Transverse colon (tissue), 4 donors: ENCODE measurements around the gene CYGB.

Source experiments
- POLR2AphosphoS5 ChIP-seq, 3 donors: sonication (generic); formaldehyde crosslinking; IDR thresholded peaks; one replicate each; pipeline ENCODE4 v1.6.1; 2016; ENCODE audit warnings: antibody characterized with exemption in 3 of 3
- TF ChIP-seq, protein P1 (sequence below), 5 experiments: fragments of 200-600 bp in 3 of 5; fragments of 450-650 bp in 2 of 5; sonication (generic) in 3 of 5; IDR thresholded peaks; 1 replicate in 2 of 5; 2 replicates in 3 of 5; pipeline ENCODE4 v1.5.1; 2016 to 2017; ENCODE audit warnings: antibody characterized with exemption in 5 of 5, inconsistent platforms in 3 of 5, mild to moderate bottlenecking in 2 of 5, moderate library complexity in 1 of 5

- TF ChIP-seq, protein P1, sequence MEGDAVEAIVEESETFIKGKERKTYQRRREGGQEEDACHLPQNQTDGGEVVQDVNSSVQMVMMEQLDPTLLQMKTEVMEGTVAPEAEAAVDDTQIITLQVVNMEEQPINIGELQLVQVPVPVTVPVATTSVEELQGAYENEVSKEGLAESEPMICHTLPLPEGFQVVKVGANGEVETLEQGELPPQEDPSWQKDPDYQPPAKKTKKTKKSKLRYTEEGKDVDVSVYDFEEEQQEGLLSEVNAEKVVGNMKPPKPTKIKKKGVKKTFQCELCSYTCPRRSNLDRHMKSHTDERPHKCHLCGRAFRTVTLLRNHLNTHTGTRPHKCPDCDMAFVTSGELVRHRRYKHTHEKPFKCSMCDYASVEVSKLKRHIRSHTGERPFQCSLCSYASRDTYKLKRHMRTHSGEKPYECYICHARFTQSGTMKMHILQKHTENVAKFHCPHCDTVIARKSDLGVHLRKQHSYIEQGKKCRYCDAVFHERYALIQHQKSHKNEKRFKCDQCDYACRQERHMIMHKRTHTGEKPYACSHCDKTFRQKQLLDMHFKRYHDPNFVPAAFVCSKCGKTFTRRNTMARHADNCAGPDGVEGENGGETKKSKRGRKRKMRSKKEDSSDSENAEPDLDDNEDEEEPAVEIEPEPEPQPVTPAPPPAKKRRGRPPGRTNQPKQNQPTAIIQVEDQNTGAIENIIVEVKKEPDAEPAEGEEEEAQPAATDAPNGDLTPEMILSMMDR (IDR thresholded peaks at IDR 0.05) = no peak
- no peak for TF ChIP-seq POLR2AphosphoS5 (IDR thresholded peaks at IDR 0.05)
Observed at GRCh38 chr17:76538941-76539570, 1.5 kb upstream of the CYGB start.
